ENCODE data around the gene CD27. TPM values are rescaled to one million over a fixed set of nuclear protein-coding genes. Genes with fewer than 3 reads are reported as not detected.

Gene CD27
- total and polyA plus RNA-seq, 2 of the 13 experiments (the other 11 are each of a cell fraction or from before 2014, with no cell fraction given): 0.12 TPM; not detected in 1

GRCh38 chr12:6430124-6430989 is 14.4 kb upstream of the CD27 start (continued):
- TF ChIP-seq SOX13 (IDR thresholded peaks at IDR 0.05) (0 out of 2 replicates have a peak, but pooled peaks have one; percentile 19), SOX13 (CRISPR knock-in tag; conservative IDR thresholded peaks at IDR 0.05 in 1 of 2, IDR thresholded peaks at IDR 0.05 in 1 of 2) (no peak), CREM (IDR thresholded peaks at IDR 0.05) (no peak), CREM (CRISPR knock-in tag; IDR thresholded peaks at IDR 0.05) (no peak), TFAP4 (IDR thresholded peaks at IDR 0.05; ENCODE audit: borderline replicate concordance, low read depth) (peak; percentile 13; the same call in 1 of the 2 replicates), NR0B2 (CRISPR knock-in tag; IDR thresholded peaks at IDR 0.05) (no peak), ZNF251 (CRISPR knock-in tag; IDR thresholded peaks at IDR 0.05) (no peak)

- no peak overlapping the region for H2AFZ ChIP-seq (ENCODE audit: low read length)
- no peak overlapping the region for H3K4me2 ChIP-seq (ENCODE audit: low read depth, low read length)
- H3K36me3 ChIP-seq (replicated peaks in 1 of 2; ENCODE audit: control insufficient read depth in 1 of 2, insufficient read depth in 2 of 2, low read length in 2 of 2): no peaks in the 10 kb centered on the region
- intact Hi-C loops (cut with micrococcal nuclease; ENCODE audit: unreplicated experiment): no loop called here
- 64% methylated on average over 5 of the region's 5 CpGs for WGBS (ENCODE audit: low lambda C conversion rate)
- DNase-seq (ENCODE audit: low spot score) (no peak), FAIRE-seq (no peak), ATAC-seq (no peak)
- CTCF ChIA-PET (ENCODE audit: low intra/inter-chr PET ratio, low total read pairs): no interaction called here
- no peak overlapping the region for H3K4me3 ChIP-seq (replicated peaks in 1 of 3; ENCODE audit: insufficient read depth in 1 of 3, low read depth in 2 of 3, low read length in 3 of 3)
- BruUV-seq (replicated peaks): no TSS peak
- in situ Hi-C loops (cut with HindIII; ENCODE audit: extremely low pct_ligation_motif_present, low pct_unique_long_range_greater_than_20kb): no loop called here
- no peak overlapping the region for H3K9ac ChIP-seq (ENCODE audit: insufficient read depth, low read depth, low read length)
- H3K27ac ChIP-seq (ENCODE audit: extremely low read length, insufficient read depth, low read length): no peak overlapping the region
- no peaks in the 10 kb centered on the region for H3K9me3 ChIP-seq (ENCODE audit: low read length)
- peaks cover 27% of the 10 kb centered on the region for H3K4me1 ChIP-seq (ENCODE audit: insufficient read depth, low read length)
- no peaks in the 10 kb centered on the region; a peak in 2 of 5 replicates for H3K27me3 ChIP-seq (ENCODE audit: control insufficient read depth in 1 of 2, insufficient read depth in 2 of 2, low read length in 2 of 2)
- POLR2A ChIA-PET: interaction anchor here (1.5 kb wide), 1 partner anchor 18 kb away, joined by 3 read pairs; the partner anchor contains the start of gene TAPBPL
- H3K79me2 ChIP-seq (ENCODE audit: insufficient read depth, low read length): no peaks in the 10 kb centered on the region
- TF ChIP-seq ZFYVE20 (CRISPR knock-in tag; IDR thresholded peaks at IDR 0.05; ENCODE audit: borderline replicate concordance, low read depth) (no peak), CCAR2 (optimal IDR thresholded peaks at IDR 0.05; ENCODE audit: low read depth, low read length) (no peak), GPN1 (CRISPR knock-in tag; IDR thresholded peaks at IDR 0.05; ENCODE audit: borderline replicate concordance) (no peak), HCFC1 (IDR thresholded peaks at IDR 0.05; ENCODE audit: low read depth, low read length) (no peak), ZFP36L2 (CRISPR knock-in tag; IDR thresholded peaks at IDR 0.05) (no peak), ZBTB37 (CRISPR knock-in tag; IDR thresholded peaks at IDR 0.05) (no peak), KAT2B (IDR thresholded peaks at IDR 0.05; ENCODE audit: borderline replicate concordance, low read depth, low read length) (no peak), ZNF83 (CRISPR knock-in tag; IDR thresholded peaks at IDR 0.05; ENCODE audit: borderline replicate concordance) (no peak), FOXM1 (CRISPR knock-in tag; IDR thresholded peaks at IDR 0.05) (no peak)
- H4K20me1 ChIP-seq (ENCODE audit: insufficient read depth, low read length): no peaks in the 10 kb centered on the region
Measured at GRCh38 chr12:6432991-6433390, 11.8 kb upstream of the CD27 start.
